ENCODE data around the gene ADK.

Gene ADK

DNA sequence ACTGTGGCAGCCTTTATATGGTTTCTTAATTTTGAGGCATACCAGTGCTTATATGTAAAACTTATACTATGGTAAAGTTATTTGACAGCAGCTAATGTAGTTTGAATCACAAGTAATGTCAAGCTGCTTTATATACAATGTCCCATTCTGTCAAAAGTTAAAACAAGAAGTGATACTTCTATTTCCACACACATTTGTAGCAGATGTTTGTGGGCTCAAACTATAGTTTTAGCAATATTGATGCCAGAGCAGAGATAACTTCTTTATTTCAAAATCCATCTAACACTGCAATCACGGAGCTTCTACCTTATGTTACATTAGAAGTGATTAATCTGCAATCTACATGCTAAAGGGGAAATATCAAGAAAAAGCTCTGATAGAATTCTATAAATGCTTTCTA, 149.6 kb downstream of the ADK start:
- Histone ChIP-seq H3K9me3 (ENCODE audit: control insufficient read depth, insufficient read depth, low read length) (no peaks in the 10 kb centered on the region), H3K4me3 (ENCODE audit: low read depth, low read length) (no peak overlapping the region), H3K36me3 (ENCODE audit: control insufficient read depth, insufficient read depth, low read length) (no peaks in the 10 kb centered on the region), H3K27ac (ENCODE audit: low read depth, low read length) (no peak overlapping the region), H3K4me1 (ENCODE audit: control insufficient read depth, insufficient read depth, low read length) (no peaks in the 10 kb centered on the region), H3K9ac (ENCODE audit: low read depth, low read length) (no peak overlapping the region), H3K27me3 (ENCODE audit: control insufficient read depth, insufficient read depth, low read length) (no peaks in the 10 kb centered on the region)

- no peak overlapping the region for H3K9ac ChIP-seq (ENCODE audit: low read depth, low read length)
- no peaks in the 10 kb centered on the region for H3K9me3 ChIP-seq (ENCODE audit: control insufficient read depth, insufficient read depth, low read length)
- H3K27ac ChIP-seq (ENCODE audit: low read depth, low read length): no peak overlapping the region
- peaks cover 20% of the 10 kb centered on the region; the same call in 1 of the 2 replicates for H3K4me1 ChIP-seq (ENCODE audit: control insufficient read depth, insufficient read depth, low read length)
- no peaks in the 10 kb centered on the region for H3K36me3 ChIP-seq (ENCODE audit: control insufficient read depth, insufficient read depth, low read length)
- H3K27me3 ChIP-seq (ENCODE audit: control insufficient read depth, insufficient read depth, low read length): no peaks in the 10 kb centered on the region
- H3K4me3 ChIP-seq (ENCODE audit: low read depth, low read length): no peak overlapping the region
These were observed 154.7 kb downstream of the ADK start for GRCh38 chr10:74305730-74306129.

DNA sequence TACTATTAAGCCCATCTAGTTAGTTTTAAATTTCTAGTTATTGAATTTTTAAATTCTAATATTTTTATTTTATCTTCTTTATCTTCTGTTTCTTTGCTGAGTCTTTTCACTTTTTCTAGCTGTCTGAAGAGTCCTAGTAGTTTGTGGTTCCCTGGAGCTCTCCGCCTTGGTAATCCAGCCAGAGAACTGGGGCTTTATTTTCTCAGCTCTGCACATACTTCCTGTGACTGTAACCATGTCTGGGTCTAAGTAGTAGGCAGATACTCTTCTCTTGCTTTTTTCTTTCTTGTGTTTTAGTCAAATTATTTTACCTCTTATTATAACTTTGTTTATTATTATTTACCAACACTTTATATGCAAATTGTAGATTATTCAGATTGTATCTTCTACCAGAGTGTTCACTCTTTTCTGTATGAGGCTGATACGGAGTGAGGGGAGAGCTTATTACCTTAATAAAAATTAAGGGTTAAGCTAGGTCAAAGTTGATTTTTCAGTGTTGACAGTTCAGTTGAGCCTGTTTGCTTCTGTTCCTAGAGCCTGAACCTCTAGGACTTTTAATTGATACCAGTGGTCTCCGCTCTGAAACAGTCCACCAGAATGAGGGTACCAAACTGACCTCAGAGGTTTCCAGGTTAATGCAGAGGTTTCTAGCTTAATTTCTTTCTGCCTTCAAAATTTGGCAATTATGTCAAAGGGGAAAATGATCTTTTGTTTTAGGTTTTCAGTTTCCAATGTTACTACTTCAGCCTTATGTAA, 155.4 kb downstream of the ADK start:
- Histone ChIP-seq H3K36me3 (ENCODE audit: control insufficient read depth, insufficient read depth, low read length) (no peaks in the 10 kb centered on the region), H3K9me3 (ENCODE audit: control insufficient read depth, insufficient read depth, low read length) (no peaks in the 10 kb centered on the region), H3K27me3 (ENCODE audit: control insufficient read depth, insufficient read depth, low read length) (no peaks in the 10 kb centered on the region), H3K27ac (ENCODE audit: low read depth, low read length) (no peak overlapping the region), H3K9ac (ENCODE audit: low read depth, low read length) (no peak overlapping the region), H3K4me3 (ENCODE audit: low read depth, low read length) (no peak overlapping the region), H3K4me1 (ENCODE audit: control insufficient read depth, insufficient read depth, low read length) (peaks cover 27% of the 10 kb centered on the region; the same call in 1 of the 2 replicates)

GRCh38 chr10:74307061-74307651, 156.1 kb downstream of the ADK start:
- H3K27ac ChIP-seq (ENCODE audit: low read depth, low read length): no peak overlapping the region

DNA sequence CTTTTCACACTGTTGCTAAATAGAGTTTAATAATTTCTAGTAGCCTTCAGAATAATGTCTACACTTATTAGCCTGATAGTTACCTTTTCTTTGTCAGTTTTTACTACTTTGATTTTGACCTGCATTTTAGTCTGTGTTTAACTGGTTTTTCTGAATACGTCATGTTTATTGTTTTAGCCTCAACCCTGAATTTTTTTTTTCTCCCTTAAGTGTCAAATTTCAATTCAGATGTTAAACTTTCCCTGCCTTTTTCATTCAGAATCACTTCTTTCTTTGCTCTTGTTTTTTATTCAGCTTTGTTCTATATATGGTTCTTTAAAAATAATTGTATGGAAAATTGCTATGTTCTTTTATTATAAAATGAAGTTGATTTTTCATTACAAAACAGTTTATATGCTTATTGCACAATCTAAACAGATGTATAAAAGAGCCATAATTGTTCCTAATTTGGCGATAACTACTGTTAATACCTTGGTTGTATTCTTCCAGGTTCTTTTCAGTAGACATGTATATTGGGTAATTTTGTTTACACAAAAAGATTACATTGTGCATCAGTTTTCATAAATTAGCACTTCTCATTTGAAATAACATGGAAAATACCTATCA, 159.7 kb downstream of the ADK start:
- Histone ChIP-seq H3K9ac (ENCODE audit: low read depth, low read length) (no peak overlapping the region), H3K36me3 (ENCODE audit: control insufficient read depth, insufficient read depth, low read length) (no peaks in the 10 kb centered on the region), H3K27ac (ENCODE audit: low read depth, low read length) (peak overlapping the region; percentile 36), H3K9me3 (ENCODE audit: control insufficient read depth, insufficient read depth, low read length) (no peaks in the 10 kb centered on the region), H3K4me3 (ENCODE audit: low read depth, low read length) (peak overlapping the region; percentile 4; the same call in 1 of the 2 replicates), H3K4me1 (ENCODE audit: control insufficient read depth, insufficient read depth, low read length) (peaks cover 28% of the 10 kb centered on the region; the same call in 1 of the 2 replicates), H3K27me3 (ENCODE audit: control insufficient read depth, insufficient read depth, low read length) (no peaks in the 10 kb centered on the region)

More at GRCh38 chr10:74307061-74307651, 156.1 kb downstream of the ADK start:
- Histone ChIP-seq H3K36me3 (ENCODE audit: control insufficient read depth, insufficient read depth, low read length) (no peaks in the 10 kb centered on the region), H3K4me3 (ENCODE audit: low read depth, low read length) (no peak overlapping the region), H3K9me3 (ENCODE audit: control insufficient read depth, insufficient read depth, low read length) (no peaks in the 10 kb centered on the region), H3K4me1 (ENCODE audit: control insufficient read depth, insufficient read depth, low read length) (peaks cover 28% of the 10 kb centered on the region; the same call in 1 of the 2 replicates), H3K9ac (ENCODE audit: low read depth, low read length) (no peak overlapping the region), H3K27me3 (ENCODE audit: control insufficient read depth, insufficient read depth, low read length) (no peaks in the 10 kb centered on the region)

GRCh38 chr10:74314166-74314565, 163.1 kb downstream of the ADK start:
- no peak overlapping the region for H3K27ac ChIP-seq (ENCODE audit: low read depth, low read length)
- H3K4me3 ChIP-seq (ENCODE audit: low read depth, low read length): no peak overlapping the region
- H3K4me1 ChIP-seq (ENCODE audit: control insufficient read depth, insufficient read depth, low read length): peaks cover 21% of the 10 kb centered on the region; the same call in 1 of the 2 replicates

DNA sequence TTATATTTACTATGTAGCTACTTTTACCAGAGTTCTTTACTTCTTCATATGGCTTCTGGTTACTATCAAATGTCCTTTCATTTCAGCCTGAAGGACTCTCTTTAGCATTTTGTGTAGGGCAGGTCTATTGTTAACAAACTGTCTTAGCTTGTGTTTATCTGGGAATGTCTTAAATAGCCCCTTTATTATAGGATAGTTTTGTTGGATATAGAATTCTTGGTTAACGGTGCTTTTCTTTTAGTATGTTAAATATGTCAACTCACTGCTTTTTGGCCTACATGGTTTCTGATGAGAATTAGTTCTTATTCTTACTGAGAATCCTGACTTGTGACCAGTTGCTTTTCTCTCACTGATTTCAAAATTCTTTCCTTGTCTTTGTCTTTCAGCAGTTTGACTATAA, 169.0 kb downstream of the ADK start:
- Histone ChIP-seq H3K4me3 (ENCODE audit: low read depth, low read length) (no peak overlapping the region), H3K27ac (ENCODE audit: low read depth, low read length) (no peak overlapping the region), H3K9ac (ENCODE audit: low read depth, low read length) (no peak overlapping the region), H3K9me3 (ENCODE audit: control insufficient read depth, insufficient read depth, low read length) (no peaks in the 10 kb centered on the region), H3K36me3 (ENCODE audit: control insufficient read depth, insufficient read depth, low read length) (no peaks in the 10 kb centered on the region), H3K4me1 (ENCODE audit: control insufficient read depth, insufficient read depth, low read length) (peaks cover 7% of the 10 kb centered on the region; the same call in 1 of the 2 replicates), H3K27me3 (ENCODE audit: control insufficient read depth, insufficient read depth, low read length) (no peaks in the 10 kb centered on the region)

More at GRCh38 chr10:74314166-74314565, 163.1 kb downstream of the ADK start:
- Histone ChIP-seq H3K9ac (ENCODE audit: low read depth, low read length) (no peak overlapping the region), H3K36me3 (ENCODE audit: control insufficient read depth, insufficient read depth, low read length) (no peaks in the 10 kb centered on the region), H3K27me3 (ENCODE audit: control insufficient read depth, insufficient read depth, low read length) (no peaks in the 10 kb centered on the region), H3K9me3 (ENCODE audit: control insufficient read depth, insufficient read depth, low read length) (no peaks in the 10 kb centered on the region)

- Histone ChIP-seq H3K27ac (ENCODE audit: low read depth, low read length) (no peak overlapping the region), H3K36me3 (ENCODE audit: control insufficient read depth, insufficient read depth, low read length) (no peaks in the 10 kb centered on the region), H3K27me3 (ENCODE audit: control insufficient read depth, insufficient read depth, low read length) (no peaks in the 10 kb centered on the region), H3K4me1 (ENCODE audit: control insufficient read depth, insufficient read depth, low read length) (peaks cover 7% of the 10 kb centered on the region; the same call in 1 of the 2 replicates), H3K4me3 (ENCODE audit: low read depth, low read length) (no peak overlapping the region), H3K9me3 (ENCODE audit: control insufficient read depth, insufficient read depth, low read length) (no peaks in the 10 kb centered on the region), H3K9ac (ENCODE audit: low read depth, low read length) (no peak overlapping the region)
These were observed 169.7 kb downstream of the ADK start for GRCh38 chr10:74320717-74321116.

- Histone ChIP-seq H3K27ac (ENCODE audit: low read depth, low read length) (no peak overlapping the region), H3K36me3 (ENCODE audit: control insufficient read depth, insufficient read depth, low read length) (no peaks in the 10 kb centered on the region), H3K27me3 (ENCODE audit: control insufficient read depth, insufficient read depth, low read length) (no peaks in the 10 kb centered on the region), H3K9ac (ENCODE audit: low read depth, low read length) (no peak overlapping the region), H3K4me3 (ENCODE audit: low read depth, low read length) (no peak overlapping the region), H3K4me1 (ENCODE audit: control insufficient read depth, insufficient read depth, low read length) (peaks cover 7% of the 10 kb centered on the region; the same call in 1 of the 2 replicates), H3K9me3 (ENCODE audit: control insufficient read depth, insufficient read depth, low read length) (no peaks in the 10 kb centered on the region)
These were observed 171.1 kb downstream of the ADK start for GRCh38 chr10:74322141-74322540.

- Histone ChIP-seq H3K27me3 (ENCODE audit: control insufficient read depth, insufficient read depth, low read length) (no peaks in the 10 kb centered on the region), H3K4me3 (ENCODE audit: low read depth, low read length) (no peak overlapping the region), H3K9ac (ENCODE audit: low read depth, low read length) (no peak overlapping the region), H3K9me3 (ENCODE audit: control insufficient read depth, insufficient read depth, low read length) (no peaks in the 10 kb centered on the region), H3K36me3 (ENCODE audit: control insufficient read depth, insufficient read depth, low read length) (no peaks in the 10 kb centered on the region), H3K4me1 (ENCODE audit: control insufficient read depth, insufficient read depth, low read length) (peaks cover 7% of the 10 kb centered on the region; the same call in 1 of the 2 replicates), H3K27ac (ENCODE audit: low read depth, low read length) (no peak overlapping the region)
These were observed 171.5 kb downstream of the ADK start for GRCh38 chr10:74322565-74322964.

GRCh38 chr10:74328388-74328787, 177.4 kb downstream of the ADK start:
- no peaks in the 10 kb centered on the region for H3K4me1 ChIP-seq (ENCODE audit: control insufficient read depth, insufficient read depth, low read length)
- H3K4me3 ChIP-seq (ENCODE audit: low read depth, low read length): no peak overlapping the region
- H3K27ac ChIP-seq (ENCODE audit: low read depth, low read length): no peak overlapping the region
- H3K9me3 ChIP-seq (ENCODE audit: control insufficient read depth, insufficient read depth, low read length): no peaks in the 10 kb centered on the region
- no peaks in the 10 kb centered on the region for H3K36me3 ChIP-seq (ENCODE audit: control insufficient read depth, insufficient read depth, low read length)
- H3K27me3 ChIP-seq (ENCODE audit: control insufficient read depth, insufficient read depth, low read length): no peaks in the 10 kb centered on the region
- no peak overlapping the region for H3K9ac ChIP-seq (ENCODE audit: low read depth, low read length)
